Forelimb muscle (tissue), 1 donor: ENCODE measurements around the gene DAZAP1. TPM values are rescaled to one million over a fixed set of nuclear protein-coding genes. Genes with fewer than 3 reads are reported as not detected.

Experiments used
- DNase-seq: peaks from one replicate; pipeline ENCODE4 v3.0.0-alpha.2; 2013; ENCODE audit warnings: low read depth
- polyA plus RNA-seq: library from polyadenylated mRNA; unstranded; fragments of 120-200 nt; gene quantifications from one replicate; pipeline ENCODE4 v1.2.1, GENCODE V29; 2013; ENCODE audit not compliant: insufficient read length

The DAZAP1 gene
- polyA plus RNA-seq, 1 donor = 66.9 TPM

- DNase-seq = no peak
Observed at GRCh38 chr19:1455336-1456120, 48.1 kb downstream of the DAZAP1 start.

DNA sequence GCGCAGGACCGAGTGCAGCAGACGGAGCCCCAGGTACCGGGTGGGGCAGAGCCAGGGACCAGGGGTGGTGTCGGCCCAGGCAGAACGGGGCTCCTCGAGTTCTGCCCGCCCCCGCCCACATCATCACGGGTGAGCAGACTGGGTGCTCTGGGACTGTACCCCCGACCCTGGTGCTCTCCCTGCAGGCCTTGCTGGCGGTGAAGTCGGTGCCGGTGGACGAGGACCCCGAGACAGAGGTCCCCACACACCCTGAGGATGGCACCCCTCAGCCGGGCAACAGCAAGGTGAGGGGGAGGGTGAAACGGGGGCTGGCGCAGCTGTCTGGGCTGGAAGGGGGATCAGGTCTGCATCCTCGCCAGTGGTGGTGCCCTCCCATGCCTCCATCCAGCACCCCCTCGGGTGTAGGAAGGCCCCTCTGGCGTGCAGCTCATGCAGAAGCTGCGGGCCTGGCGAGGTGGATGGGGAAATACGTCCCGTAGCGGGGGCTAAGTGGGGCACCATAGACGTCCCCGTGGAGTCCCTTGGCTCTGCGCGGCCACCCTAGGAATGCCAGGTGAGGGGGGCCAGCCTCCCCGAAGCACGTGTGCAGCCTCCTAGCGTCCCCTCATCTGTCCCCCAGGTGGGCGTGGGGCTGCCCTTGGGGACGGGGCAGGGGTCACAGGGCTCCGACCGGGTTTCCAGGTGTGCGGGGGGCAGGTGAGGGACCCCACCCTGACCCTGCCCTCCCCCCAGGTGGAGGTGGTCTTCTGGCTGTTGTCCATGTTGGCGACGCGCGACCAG is 48.9 kb downstream of the DAZAP1 start:
- no peak for DNase-seq

DNA sequence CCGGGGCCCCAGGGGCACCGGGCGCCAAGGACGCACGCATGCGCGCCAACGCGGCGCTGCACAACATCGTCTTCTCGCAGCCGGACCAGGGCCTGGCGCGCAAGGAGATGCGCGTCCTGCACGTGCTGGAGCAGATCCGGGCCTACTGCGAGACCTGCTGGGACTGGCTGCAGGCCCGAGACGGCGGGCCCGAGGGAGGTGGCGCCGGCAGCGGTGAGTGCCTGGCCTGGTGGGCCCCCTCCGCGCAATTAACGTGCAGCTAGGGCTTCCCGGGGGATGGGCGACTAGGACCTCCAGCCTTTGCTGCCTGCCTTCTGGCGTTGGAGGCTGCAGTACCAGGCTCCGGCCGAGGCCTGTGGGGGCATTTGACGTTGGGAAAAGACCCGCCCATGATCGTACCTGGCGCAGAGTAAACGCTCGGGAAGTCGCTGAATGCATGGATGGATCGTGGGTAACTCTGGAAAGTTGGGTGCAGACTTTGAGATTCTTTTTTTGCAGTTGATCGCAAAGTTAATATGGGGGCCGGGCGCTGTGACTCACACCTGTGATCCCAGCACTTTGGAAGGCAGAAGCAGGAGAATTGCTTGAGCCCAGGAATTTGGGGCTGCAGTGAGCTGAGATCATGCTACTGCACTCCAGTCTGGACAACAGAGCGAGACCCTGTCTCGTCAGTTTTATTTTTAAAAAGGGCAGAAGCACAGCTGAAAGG is 49.8 kb downstream of the DAZAP1 start:
- DNase-seq = no peak

DNA sequence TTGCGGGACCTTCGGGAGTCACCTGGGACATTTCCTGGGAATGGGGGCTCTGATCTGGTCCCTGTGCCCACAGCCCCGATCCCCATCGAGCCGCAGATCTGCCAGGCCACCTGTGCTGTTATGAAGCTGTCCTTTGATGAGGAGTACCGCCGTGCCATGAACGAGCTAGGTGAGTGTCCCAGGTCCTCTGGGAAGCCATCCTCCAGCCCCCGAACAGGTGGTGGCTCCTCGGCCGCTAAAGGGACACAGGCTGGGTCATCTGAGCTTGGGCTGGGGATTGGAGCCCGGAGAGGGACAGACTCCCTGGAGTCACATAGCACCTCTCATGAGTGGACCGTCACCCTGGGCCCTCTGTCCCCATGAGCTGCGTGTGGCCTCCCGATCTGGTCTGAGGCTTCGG is 50.5 kb downstream of the DAZAP1 start:
- DNase-seq = no peak

- DNase-seq = no peak
Observed at GRCh38 chr19:1459479-1459878, 52.1 kb downstream of the DAZAP1 start.

- no peak for DNase-seq
Observed at GRCh38 chr19:1460033-1460995, 52.9 kb downstream of the DAZAP1 start.

DNA sequence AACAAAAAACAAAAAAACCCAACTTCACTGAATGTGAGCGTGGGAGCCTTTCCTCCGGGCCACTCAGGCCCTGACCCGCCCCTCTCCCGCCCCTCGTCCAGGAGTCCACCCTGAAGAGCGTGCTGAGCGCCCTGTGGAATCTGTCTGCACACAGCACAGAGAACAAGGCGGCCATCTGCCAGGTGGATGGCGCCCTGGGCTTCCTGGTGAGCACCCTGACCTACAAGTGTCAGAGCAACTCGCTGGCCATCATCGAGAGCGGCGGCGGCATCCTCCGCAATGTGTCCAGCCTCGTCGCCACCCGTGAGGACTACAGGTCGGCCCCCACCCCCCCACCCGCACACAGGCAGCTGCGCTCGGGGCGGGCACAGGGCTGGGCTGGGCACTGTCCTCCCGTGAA is 54.5 kb downstream of the DAZAP1 start:
- no peak for DNase-seq

DNA sequence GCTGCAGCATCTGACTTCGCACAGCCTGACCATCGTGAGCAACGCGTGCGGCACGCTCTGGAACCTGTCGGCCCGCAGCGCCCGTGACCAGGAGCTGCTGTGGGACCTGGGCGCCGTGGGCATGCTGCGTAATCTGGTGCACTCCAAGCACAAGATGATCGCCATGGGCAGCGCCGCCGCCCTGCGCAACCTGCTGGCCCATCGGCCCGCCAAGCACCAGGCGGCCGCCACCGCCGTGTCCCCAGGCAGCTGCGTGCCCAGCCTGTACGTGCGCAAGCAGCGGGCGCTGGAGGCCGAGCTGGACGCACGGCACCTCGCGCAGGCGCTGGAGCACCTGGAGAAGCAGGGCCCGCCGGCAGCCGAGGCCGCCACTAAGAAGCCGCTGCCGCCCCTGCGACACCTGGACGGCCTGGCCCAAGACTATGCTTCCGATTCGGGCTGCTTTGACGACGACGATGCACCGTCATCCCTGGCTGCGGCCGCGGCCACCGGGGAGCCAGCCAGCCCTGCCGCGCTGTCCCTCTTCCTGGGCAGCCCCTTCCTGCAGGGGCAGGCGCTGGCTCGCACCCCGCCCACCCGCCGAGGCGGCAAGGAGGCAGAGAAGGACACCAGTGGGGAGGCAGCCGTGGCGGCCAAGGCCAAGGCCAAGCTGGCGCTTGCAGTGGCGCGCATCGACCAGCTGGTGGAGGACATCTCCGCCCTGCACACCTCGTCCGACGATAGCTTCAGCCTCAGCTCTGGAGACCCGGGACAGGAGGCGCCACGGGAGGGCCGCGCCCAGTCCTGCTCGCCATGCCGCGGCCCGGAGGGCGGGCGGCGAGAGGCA is 58.0 kb downstream of the DAZAP1 start:
- no peak for DNase-seq

GRCh38 chr19:1466018-1466460 is 58.7 kb downstream of the DAZAP1 start:
- DNase-seq = no peak

- DNase-seq = no peak
Observed at GRCh38 chr19:1466461-1467214, 59.3 kb downstream of the DAZAP1 start.

GRCh38 chr19:1467215-1467489 is 59.8 kb downstream of the DAZAP1 start:
- DNase-seq = no peak

DNA sequence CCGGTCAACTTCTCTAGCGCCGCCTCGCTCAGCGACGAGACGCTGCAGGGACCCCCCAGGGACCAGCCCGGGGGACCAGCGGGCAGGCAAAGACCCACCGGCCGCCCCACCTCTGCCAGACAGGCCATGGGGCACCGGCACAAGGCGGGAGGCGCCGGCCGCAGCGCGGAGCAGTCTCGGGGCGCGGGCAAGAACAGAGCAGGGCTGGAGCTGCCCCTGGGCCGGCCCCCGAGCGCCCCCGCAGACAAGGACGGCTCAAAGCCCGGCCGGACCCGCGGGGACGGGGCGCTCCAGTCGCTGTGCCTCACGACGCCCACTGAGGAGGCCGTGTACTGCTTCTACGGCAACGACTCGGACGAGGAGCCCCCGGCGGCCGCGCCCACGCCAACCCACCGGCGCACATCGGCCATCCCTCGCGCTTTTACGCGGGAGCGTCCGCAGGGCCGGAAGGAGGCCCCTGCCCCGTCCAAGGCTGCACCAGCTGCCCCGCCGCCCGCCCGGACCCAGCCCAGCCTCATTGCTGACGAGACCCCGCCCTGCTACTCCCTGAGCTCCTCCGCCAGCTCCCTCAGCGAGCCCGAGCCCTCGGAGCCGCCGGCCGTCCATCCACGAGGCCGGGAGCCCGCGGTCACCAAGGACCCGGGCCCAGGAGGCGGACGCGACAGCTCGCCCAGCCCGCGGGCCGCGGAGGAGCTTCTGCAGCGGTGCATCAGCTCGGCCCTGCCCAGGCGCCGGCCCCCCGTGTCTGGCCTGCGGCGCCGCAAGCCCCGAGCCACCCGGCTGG is 60.3 kb downstream of the DAZAP1 start:
- no peak for DNase-seq

DNA sequence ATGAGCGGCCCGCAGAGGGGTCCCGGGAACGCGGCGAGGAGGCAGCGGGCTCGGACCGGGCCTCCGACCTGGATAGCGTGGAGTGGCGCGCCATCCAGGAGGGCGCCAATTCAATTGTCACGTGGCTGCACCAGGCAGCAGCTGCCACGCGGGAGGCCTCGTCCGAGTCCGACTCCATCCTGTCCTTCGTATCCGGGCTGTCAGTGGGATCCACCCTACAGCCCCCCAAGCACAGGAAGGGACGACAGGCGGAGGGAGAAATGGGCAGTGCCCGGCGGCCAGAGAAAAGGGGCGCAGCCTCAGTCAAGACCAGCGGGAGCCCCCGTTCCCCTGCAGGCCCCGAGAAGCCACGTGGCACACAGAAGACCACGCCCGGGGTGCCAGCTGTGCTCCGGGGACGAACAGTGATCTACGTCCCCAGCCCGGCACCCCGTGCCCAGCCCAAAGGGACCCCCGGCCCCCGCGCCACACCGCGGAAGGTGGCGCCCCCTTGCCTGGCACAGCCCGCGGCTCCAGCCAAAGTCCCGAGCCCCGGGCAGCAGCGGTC is 61.0 kb downstream of the DAZAP1 start:
- DNase-seq = no peak

- DNase-seq = no peak
Observed at GRCh38 chr19:1468821-1469254, 61.5 kb downstream of the DAZAP1 start.

GRCh38 chr19:1469255-1470054 is 62.1 kb downstream of the DAZAP1 start:
- no peak for DNase-seq

DNA sequence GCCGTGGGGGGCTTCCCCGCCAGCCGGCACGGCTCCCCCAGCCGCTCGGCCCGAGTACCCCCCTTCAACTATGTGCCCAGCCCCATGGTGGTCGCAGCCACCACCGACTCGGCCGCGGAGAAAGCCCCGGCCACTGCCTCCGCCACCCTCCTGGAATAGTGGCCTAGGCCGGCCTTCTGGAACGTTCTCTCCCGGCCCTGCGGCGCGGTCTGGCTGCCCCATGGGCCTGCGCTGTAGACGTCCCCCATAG is 62.6 kb downstream of the DAZAP1 start:
- no peak for DNase-seq

- DNase-seq = no peak
Observed at GRCh38 chr19:1470305-1471009, 63.1 kb downstream of the DAZAP1 start.
